HG03108 (cell line): Measurements from ENCODE around the gene CDK2AP2.
"Not testable (repeated sequence)": the region's sequence is repeated elsewhere in the genome, so short reads cannot be mapped to it uniquely, and the experiment has no call there.

Experiments used
- ATAC-seq: cut with Tn5 transposase; IDR thresholded peaks from one replicate; pipeline ENCODE4 v1.9.1; 2021; ENCODE audit warnings: moderate library complexity; ENCODE audit not compliant: unreplicated experiment

CDK2AP2 gene

GRCh38 chr11:67468456-67468758, 39.6 kb downstream of the CDK2AP2 start:
- ATAC-seq = no peak

- ATAC-seq = no peak
These were observed 39.9 kb downstream of the CDK2AP2 start for GRCh38 chr11:67468056-67468455.

- no peak for ATAC-seq
These were observed 40.8 kb downstream of the CDK2AP2 start for GRCh38 chr11:67466962-67467771.

GRCh38 chr11:67466367-67466766, 41.6 kb downstream of the CDK2AP2 start:
- ATAC-seq = no peak

- not testable (repeated sequence) for ATAC-seq
These were observed 42.4 kb downstream of the CDK2AP2 start for GRCh38 chr11:67465530-67465929.

GRCh38 chr11:67465189-67465510, 42.8 kb downstream of the CDK2AP2 start:
- ATAC-seq = no peak

- ATAC-seq = peak; percentile 53
These were observed 43.4 kb downstream of the CDK2AP2 start for GRCh38 chr11:67464411-67465188.

- no peak for ATAC-seq
These were observed 44.1 kb downstream of the CDK2AP2 start for GRCh38 chr11:67463680-67464410.

- ATAC-seq = no peak
These were observed 44.8 kb downstream of the CDK2AP2 start for GRCh38 chr11:67463186-67463585.

- no peak for ATAC-seq
These were observed 49.7 kb downstream of the CDK2AP2 start for GRCh38 chr11:67458266-67458665.

- ATAC-seq = no peak
These were observed 50.5 kb downstream of the CDK2AP2 start for GRCh38 chr11:67457453-67457852.
